OCI-LY3 (cell line): ENCODE data around the gene RAB11FIP4.

Experiments used
- CTCF ChIP-seq: fragments of 200-600, 300-600 bp; sonication (generic); IDR thresholded peaks from 2 replicates; pipeline ENCODE4 v1.5.1; 2014; ENCODE audit warnings: antibody characterized with exemption, low read length, low read depth
- EZH2phosphoT487 ChIP-seq: fragments of 200-600 bp; shearing (Covaris generic); IDR thresholded peaks from 2 replicates; pipeline ENCODE4 v1.6.1; 2018; ENCODE audit warnings: antibody characterized with exemption, mixed run types, low read depth

- TF ChIP-seq CTCF (no peak), EZH2phosphoT487 (no peak)
Measured at GRCh38 chr17:31364012-31364411, 27.5 kb upstream of the RAB11FIP4 start.
